ENCODE results near the gene SMAP2.

DNA sequence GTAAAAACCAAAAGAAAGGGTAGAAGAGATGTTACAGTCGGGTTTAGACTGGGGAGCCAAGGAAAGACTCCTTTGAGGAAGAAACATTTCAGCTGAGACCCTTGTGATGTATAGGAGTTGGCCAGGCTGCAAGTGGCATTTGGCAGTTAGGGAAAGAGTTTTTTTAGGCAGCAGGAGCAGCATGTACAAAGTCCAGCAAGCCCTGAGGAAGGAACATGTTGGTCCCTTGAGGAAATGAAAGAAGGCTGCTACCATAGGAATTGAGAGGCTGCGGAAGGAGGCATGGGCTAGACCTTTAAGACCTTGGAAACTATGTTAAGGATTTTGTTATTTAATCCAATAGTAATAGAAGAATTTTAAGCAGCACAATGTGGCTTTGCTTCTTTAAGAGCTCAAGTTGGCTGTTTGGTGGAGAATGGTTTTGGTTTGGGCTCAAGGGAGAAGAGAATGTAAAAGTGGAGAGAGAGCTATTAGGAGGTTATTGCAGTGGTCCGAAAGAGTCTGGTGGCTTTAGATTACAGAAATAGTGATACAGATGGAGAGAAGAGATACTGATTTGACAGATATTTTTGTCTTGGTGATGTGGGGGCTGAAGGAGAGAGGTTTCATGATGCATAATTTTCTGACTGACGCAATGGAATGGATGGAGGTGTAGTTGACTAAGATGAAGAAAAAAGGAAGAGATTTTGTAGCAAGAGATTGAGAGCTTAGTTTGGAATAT lies 26.6 kb downstream of the SMAP2 start:
- no peak for TF ChIP-seq POLR2A (IDR thresholded peaks at IDR 0.05)
- TF ChIP-seq, protein P1, sequence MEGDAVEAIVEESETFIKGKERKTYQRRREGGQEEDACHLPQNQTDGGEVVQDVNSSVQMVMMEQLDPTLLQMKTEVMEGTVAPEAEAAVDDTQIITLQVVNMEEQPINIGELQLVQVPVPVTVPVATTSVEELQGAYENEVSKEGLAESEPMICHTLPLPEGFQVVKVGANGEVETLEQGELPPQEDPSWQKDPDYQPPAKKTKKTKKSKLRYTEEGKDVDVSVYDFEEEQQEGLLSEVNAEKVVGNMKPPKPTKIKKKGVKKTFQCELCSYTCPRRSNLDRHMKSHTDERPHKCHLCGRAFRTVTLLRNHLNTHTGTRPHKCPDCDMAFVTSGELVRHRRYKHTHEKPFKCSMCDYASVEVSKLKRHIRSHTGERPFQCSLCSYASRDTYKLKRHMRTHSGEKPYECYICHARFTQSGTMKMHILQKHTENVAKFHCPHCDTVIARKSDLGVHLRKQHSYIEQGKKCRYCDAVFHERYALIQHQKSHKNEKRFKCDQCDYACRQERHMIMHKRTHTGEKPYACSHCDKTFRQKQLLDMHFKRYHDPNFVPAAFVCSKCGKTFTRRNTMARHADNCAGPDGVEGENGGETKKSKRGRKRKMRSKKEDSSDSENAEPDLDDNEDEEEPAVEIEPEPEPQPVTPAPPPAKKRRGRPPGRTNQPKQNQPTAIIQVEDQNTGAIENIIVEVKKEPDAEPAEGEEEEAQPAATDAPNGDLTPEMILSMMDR (IDR thresholded peaks at IDR 0.05 in 4 of 5, conservative IDR thresholded peaks at IDR 0.05 in 1 of 5) = no peak

All from gastrocnemius medialis (tissue), 4 donors.